Chondrocyte (in vitro differentiated cells): ENCODE data around the gene LSM14B. TPM values are rescaled to one million over a fixed set of nuclear protein-coding genes. Genes with fewer than 3 reads are reported as not detected.

Experiments
- DNase-seq: peaks from one replicate; pipeline ENCODE4 v3.0.0; 2021; ENCODE audit warnings: mixed read lengths, low spot score
- H3K27ac Mint-ChIP-seq: one replicate; pipeline ENCODE4 v1.8.0; 2021; ENCODE audit warnings: mild to moderate bottlenecking, moderate library complexity, mixed read lengths; ENCODE audit not compliant: unreplicated experiment
- H3K27me3 Mint-ChIP-seq: 2 replicates; pipeline ENCODE4 v1.8.0; 2021; ENCODE audit warnings: low read depth, mixed read lengths
- H3K36me3 Mint-ChIP-seq: 2 replicates; pipeline ENCODE4 v1.8.0; 2021; ENCODE audit warnings: low read depth, mixed read lengths
- H3K4me1 Mint-ChIP-seq: 2 replicates; pipeline ENCODE4 v1.8.0; 2021; ENCODE audit warnings: low read depth, mild to moderate bottlenecking, mixed read lengths
- H3K4me3 Mint-ChIP-seq: one replicate; pipeline ENCODE4 v1.8.0; 2021; ENCODE audit warnings: mild to moderate bottlenecking, moderate library complexity, mixed read lengths; ENCODE audit not compliant: unreplicated experiment
- H3K9me3 Mint-ChIP-seq: 2 replicates; pipeline ENCODE4 v1.8.0; 2021; ENCODE audit warnings: low read depth, mixed read lengths
- total RNA-seq: library from RNA; stranded (reverse); gene quantifications from 3 replicates; pipeline ENCODE4 v1.2.1, GENCODE V29; 2021
- TF ChIP-seq, protein P1 (sequence below): fragments of 200-600 bp; sonication (generic); IDR thresholded peaks from 2 replicates; pipeline ENCODE4 v1.5.0; 2021; ENCODE audit warnings: antibody characterized with exemption, mild to moderate bottlenecking, moderate library complexity

The LSM14B gene
- total RNA-seq, 1 donor from 2014 or later = 48.6 TPM

DNA sequence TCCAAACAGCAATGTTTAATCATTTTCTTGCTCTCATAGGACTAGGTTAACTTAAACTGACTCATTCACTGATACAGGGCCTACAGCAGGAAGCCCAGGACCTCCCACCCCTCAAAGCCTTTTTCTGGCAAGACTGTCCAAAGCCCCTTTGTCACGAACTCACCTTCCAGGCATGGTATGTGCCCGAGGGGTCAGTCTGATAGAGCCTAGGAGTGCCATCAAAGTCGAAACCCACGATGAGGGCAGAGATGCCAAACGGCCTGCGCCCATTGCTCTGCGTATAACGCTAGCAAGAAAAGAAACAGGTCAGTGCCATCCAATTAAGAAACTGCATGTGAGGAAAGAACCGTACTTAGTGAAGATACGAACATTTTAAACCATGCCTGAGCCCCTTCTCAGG is 16.6 kb downstream of the LSM14B start:
- Mint-ChIP-seq H3K4me3 (no peak overlapping the region), H3K9me3 (no peaks in the 10 kb centered on the region), H3K4me1 (peaks cover 24% of the 10 kb centered on the region), H3K27me3 (no peaks in the 10 kb centered on the region), H3K36me3 (peaks cover 30% of the 10 kb centered on the region), H3K27ac (no peak overlapping the region)
- TF ChIP-seq, protein P1, sequence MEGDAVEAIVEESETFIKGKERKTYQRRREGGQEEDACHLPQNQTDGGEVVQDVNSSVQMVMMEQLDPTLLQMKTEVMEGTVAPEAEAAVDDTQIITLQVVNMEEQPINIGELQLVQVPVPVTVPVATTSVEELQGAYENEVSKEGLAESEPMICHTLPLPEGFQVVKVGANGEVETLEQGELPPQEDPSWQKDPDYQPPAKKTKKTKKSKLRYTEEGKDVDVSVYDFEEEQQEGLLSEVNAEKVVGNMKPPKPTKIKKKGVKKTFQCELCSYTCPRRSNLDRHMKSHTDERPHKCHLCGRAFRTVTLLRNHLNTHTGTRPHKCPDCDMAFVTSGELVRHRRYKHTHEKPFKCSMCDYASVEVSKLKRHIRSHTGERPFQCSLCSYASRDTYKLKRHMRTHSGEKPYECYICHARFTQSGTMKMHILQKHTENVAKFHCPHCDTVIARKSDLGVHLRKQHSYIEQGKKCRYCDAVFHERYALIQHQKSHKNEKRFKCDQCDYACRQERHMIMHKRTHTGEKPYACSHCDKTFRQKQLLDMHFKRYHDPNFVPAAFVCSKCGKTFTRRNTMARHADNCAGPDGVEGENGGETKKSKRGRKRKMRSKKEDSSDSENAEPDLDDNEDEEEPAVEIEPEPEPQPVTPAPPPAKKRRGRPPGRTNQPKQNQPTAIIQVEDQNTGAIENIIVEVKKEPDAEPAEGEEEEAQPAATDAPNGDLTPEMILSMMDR = no peak
- no peak for DNase-seq

DNA sequence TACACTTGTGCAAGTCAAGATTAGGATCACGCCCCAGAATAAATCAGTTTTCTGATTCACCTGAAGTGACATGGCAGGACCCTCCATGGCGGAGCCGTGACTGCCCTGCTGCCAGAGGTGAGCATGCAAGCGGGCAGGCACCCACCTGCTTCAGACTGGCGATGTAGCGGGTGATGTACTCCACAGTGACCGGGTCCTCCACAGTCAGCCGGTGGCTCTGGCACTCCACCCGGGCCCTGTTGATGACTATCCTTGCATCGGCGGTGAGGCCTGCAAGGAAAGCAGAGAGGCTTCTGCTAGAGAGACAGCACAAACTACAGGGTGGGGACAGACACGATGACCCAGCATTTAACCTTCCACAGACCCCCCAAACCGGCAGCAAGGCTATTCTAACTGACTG is 17.4 kb downstream of the LSM14B start:
- no peak for DNase-seq
- peaks cover 26% of the 10 kb centered on the region for H3K36me3 Mint-ChIP-seq
- H3K4me3 Mint-ChIP-seq = no peak overlapping the region
- TF ChIP-seq, protein P1 = no peak
- peaks cover 28% of the 10 kb centered on the region for H3K4me1 Mint-ChIP-seq
- no peaks in the 10 kb centered on the region for H3K9me3 Mint-ChIP-seq
- no peaks in the 10 kb centered on the region for H3K27me3 Mint-ChIP-seq
- H3K27ac Mint-ChIP-seq = no peak overlapping the region

DNA sequence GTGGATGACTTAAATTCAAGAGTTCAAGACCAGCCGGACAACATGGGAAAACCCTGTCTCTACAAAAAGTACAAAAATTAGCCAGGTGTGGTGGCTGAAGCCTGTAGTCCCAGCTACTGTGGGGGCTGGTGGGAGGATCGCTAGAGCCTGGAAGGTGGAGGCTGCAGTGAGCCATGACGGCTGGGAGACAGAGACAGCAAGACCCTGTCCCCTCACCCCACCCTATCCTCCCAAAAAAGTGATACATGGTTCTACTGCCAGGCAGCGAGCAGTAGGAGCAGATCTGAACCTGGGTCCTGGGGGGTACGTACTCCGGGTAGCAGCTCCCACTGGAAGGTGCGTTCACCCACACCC is 18.7 kb downstream of the LSM14B start:
- H3K36me3 Mint-ChIP-seq = peaks cover 24% of the 10 kb centered on the region
- TF ChIP-seq, protein P1 = no peak
- DNase-seq = no peak
- no peaks in the 10 kb centered on the region for H3K9me3 Mint-ChIP-seq
- H3K4me1 Mint-ChIP-seq = peaks cover 41% of the 10 kb centered on the region
- H3K4me3 Mint-ChIP-seq = peak overlapping the region; percentile 79
- no peaks in the 10 kb centered on the region for H3K27me3 Mint-ChIP-seq
- H3K27ac Mint-ChIP-seq = peak overlapping the region; percentile 91

DNA sequence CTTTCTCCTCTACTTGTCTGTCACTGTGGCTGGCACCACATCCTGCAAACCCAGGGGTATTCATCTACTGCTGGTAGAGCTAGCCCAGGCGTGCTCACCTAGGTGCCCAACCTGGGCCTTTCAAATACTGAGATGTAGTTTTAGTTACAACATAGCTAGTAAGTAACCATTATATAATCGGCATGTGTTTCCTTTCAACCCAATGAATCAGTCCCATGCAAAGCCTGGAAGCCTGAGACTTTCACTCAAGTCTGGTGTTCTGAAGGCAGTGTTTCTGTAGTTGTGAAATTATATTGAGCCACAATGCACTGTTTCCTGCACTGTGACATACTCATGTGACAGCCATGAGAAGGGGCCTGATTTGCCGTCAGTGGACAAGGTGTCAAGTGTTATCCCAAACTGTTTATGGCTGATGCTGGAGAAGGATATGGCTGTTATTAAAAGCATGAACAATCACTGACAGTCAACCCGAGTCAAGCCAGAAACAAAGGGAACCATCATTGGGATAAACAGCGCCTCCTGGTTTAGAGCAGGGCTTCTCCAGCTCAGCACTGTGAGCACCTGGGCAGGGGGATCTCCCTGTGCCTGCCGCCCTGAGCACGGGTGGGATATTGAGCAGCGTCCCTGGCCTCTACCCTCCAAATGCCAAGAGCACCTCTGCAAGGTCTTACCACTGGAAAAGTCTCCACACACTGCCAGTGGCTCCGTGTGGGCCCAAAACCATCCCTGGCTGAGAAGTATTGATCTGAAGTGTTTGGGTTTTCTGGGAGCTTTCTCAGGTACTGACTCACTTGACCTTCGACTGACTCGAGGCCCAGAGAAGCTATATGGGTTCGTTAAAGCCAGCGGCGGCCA is 19.3 kb downstream of the LSM14B start:
- Mint-ChIP-seq H3K36me3 (peaks cover 21% of the 10 kb centered on the region), H3K27ac (peak overlapping the region; percentile 91)
- TF ChIP-seq, protein P1 = peak; percentile 74

DNA sequence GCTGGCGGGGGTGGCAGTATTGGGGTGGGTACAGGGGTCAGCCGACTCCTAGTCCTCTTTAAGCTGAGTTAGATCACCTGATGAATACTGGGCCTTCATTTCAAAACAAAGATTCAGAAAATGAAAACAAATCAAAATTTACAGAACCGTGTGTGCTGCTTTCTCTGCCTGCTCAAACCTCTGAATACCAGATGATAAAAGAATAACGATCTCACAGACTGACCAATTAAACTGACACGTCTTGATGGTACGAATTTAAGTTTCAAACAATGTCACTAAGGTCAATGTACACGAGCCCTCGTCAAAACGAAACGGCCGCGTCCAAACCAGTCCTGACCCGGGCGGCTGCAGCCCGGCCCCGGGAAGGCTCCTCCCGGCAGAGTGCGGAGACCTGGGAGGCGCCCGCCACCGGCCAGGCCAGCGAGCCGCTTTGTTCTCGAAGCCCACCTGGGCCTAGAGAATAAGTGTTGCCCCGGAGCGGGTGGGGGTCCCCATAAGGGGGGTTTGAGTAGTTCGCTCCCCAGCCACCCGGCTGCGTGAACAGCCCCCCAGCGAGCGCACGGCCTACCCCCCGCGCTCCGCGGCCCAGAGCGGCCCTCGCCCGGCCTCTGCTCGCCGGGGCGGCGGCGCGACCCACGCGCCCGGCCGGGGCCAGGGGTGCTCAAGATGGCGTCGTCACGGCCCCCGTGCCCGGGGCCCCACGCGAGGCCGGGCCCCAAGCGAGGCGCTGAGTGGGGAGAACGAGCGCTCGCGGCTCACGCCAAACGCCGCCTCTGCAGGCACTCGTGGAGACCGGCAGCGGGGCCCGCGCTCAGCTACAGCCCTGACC is 20.2 kb downstream of the LSM14B start:
- Mint-ChIP-seq H3K9me3 (no peaks in the 10 kb centered on the region), H3K27me3 (no peaks in the 10 kb centered on the region), H3K27ac (peak overlapping the region; percentile 91), H3K4me3 (peak overlapping the region; percentile 79), H3K4me1 (peaks cover 46% of the 10 kb centered on the region), H3K36me3 (peaks cover 15% of the 10 kb centered on the region)
- DNase-seq = no peak
- TF ChIP-seq, protein P1 = no peak

More for the DNA sequence above, 19.3 kb downstream of the LSM14B start:
- Mint-ChIP-seq H3K9me3 (no peaks in the 10 kb centered on the region), H3K27me3 (no peaks in the 10 kb centered on the region), H3K4me1 (peaks cover 44% of the 10 kb centered on the region), H3K4me3 (peak overlapping the region; percentile 79)
- DNase-seq = no peak
